H1 (cell line): ENCODE results near the gene VASP. TPM values are rescaled to one million over a fixed set of nuclear protein-coding genes. Genes with fewer than 3 reads are reported as not detected.

ENCODE experiments used
- CTCF ChIA-PET: fragments of 300-600 bp; sonication (Branson Sonifier 250); formaldehyde crosslinking; loops from one replicate; lab custom pipeline; 2021; ENCODE audit not compliant: partially characterized antibody; lab: Charles Lee
- POLR2A ChIA-PET: fragments of 300-600 bp; sonication (Branson Sonifier 250); formaldehyde crosslinking; loops from one replicate; lab custom pipeline; 2021; ENCODE audit warnings: inconsistent platforms; ENCODE audit not compliant: partially characterized antibody; lab: Charles Lee
- DNase-seq, 2 experiments: peaks; one replicate each; pipeline versions ENCODE4 v3.0.0 to v3.0.0-alpha.2; 2010 to 2022; ENCODE audit warnings: low spot score in 2 of 2, low read depth in 1 of 2, mixed read lengths in 1 of 2
- FAIRE-seq: peaks from 2 replicates; lab custom pipeline; 2011; peaks lifted over from hg19 to GRCh38; lab: Jason Lieb, UNC
- H2AFZ ChIP-seq: 2 replicates; pipeline ENCODE4 v1.8.1; 2012; ENCODE audit warnings: low read length, inconsistent platforms
- H2AK5ac ChIP-seq: 2 replicates; pipeline ENCODE4 v1.6.1; 2013; ENCODE audit warnings: low read depth, low read length
- H2BK120ac ChIP-seq: replicated peaks from 2 replicates; pipeline ENCODE3; 2013; ENCODE audit warnings: low read depth, low read length, inconsistent platforms
- H2BK12ac ChIP-seq: 2 replicates; pipeline ENCODE4 v1.6.1; 2013; ENCODE audit warnings: low read depth, low read length
- H2BK15ac ChIP-seq: 2 replicates; pipeline ENCODE4 v1.6.1; 2013; ENCODE audit warnings: low read length
- H2BK20ac ChIP-seq: 2 replicates; pipeline ENCODE4 v1.6.1; 2013; ENCODE audit warnings: low read length
- H2BK5ac ChIP-seq: 2 replicates; pipeline ENCODE4 v1.6.1; 2013; ENCODE audit warnings: low read depth, low read length
- H3K14ac ChIP-seq: 2 replicates; pipeline ENCODE4 v1.6.1; 2013; ENCODE audit warnings: inconsistent platforms; ENCODE audit not compliant: insufficient read length
- H3K18ac ChIP-seq: 2 replicates; pipeline ENCODE4 v1.6.1; 2013; ENCODE audit warnings: low read length; ENCODE audit errors: extremely low read depth
- H3K23ac ChIP-seq: 2 replicates; pipeline ENCODE4 v1.6.1; 2013; ENCODE audit warnings: inconsistent platforms; ENCODE audit not compliant: insufficient read length
- H3K23me2 ChIP-seq: 2 replicates; pipeline ENCODE4 v1.6.1; 2013; ENCODE audit warnings: low read depth, low read length
- H3K27ac ChIP-seq: 2 replicates; pipeline ENCODE4 v1.6.1; 2011; ENCODE audit warnings: low read depth, low read length, inconsistent platforms
- H3K27me3 ChIP-seq, 4 experiments: replicated peaks in 1 of 4; 1 replicate in 1 of 4; 2 replicates in 3 of 4; pipeline versions ENCODE4 v1.6.1 to v1.8.1; 2011 to 2013; ENCODE audit warnings: low read length in 3 of 4, mild to moderate bottlenecking in 3 of 4, inconsistent platforms in 2 of 4, mixed read lengths in 2 of 4, moderate library complexity in 1 of 4; ENCODE audit not compliant: control insufficient read depth in 3 of 4, insufficient read depth in 3 of 4; ENCODE audit errors: extremely low read depth in 1 of 4
- H3K36me3 ChIP-seq, 4 experiments: 2 replicates each; pipeline versions ENCODE4 v1.6.1 to v1.8.1; 2011 to 2013; ENCODE audit warnings: mild to moderate bottlenecking in 4 of 4, low read length in 3 of 4, moderate library complexity in 2 of 4, control low read depth in 1 of 4, inconsistent platforms in 1 of 4; ENCODE audit not compliant: insufficient read depth in 4 of 4, control insufficient read depth in 2 of 4
- H3K4ac ChIP-seq: replicated peaks from 2 replicates; pipeline ENCODE3; 2013; ENCODE audit warnings: low read length, low read depth, mixed read lengths, inconsistent platforms; ENCODE audit not compliant: insufficient read length
- H3K4me1 ChIP-seq, 4 experiments: replicated peaks in 1 of 4; 1 replicate in 1 of 4; 2 replicates in 3 of 4; pipeline versions ENCODE4 v1.6.1 to v1.8.1; 2011 to 2013; ENCODE audit warnings: low read length in 3 of 4, inconsistent platforms in 2 of 4, mixed read lengths in 1 of 4; ENCODE audit not compliant: insufficient read depth in 4 of 4, control insufficient read depth in 3 of 4
- H3K4me2 ChIP-seq, 2 experiments: 2 replicates each; pipeline versions ENCODE4 v1.6.1 to v1.8.1; 2011 to 2013; ENCODE audit warnings: low read depth in 2 of 2, low read length in 2 of 2, control low read depth in 1 of 2, inconsistent platforms in 1 of 2, mild to moderate bottlenecking in 1 of 2; ENCODE audit not compliant: insufficient read depth in 1 of 2
- H3K4me3 ChIP-seq, 4 experiments: fragments of 200-600, 300-600 bp in 1 of 4; sonication (generic), shearing (Covaris generic), sonication (Bioruptor Twin) in 1 of 4; 2 replicates each; pipeline versions ENCODE4 v1.5.1 to v1.8.1; 2011 to 2016; ENCODE audit warnings: low read length in 4 of 4, low read depth in 3 of 4, control low read depth in 2 of 4, inconsistent platforms in 2 of 4, mild to moderate bottlenecking in 2 of 4, mixed read lengths in 1 of 4, moderate library complexity in 1 of 4; ENCODE audit not compliant: insufficient read depth in 2 of 4; ENCODE audit errors: extremely low read depth in 1 of 4
- H3K56ac ChIP-seq: replicated peaks from 2 replicates; pipeline ENCODE3; 2013; ENCODE audit warnings: low read depth, mild to moderate bottlenecking, mixed read lengths, low read length, inconsistent platforms; ENCODE audit not compliant: insufficient read length
- H3K79me1 ChIP-seq: 2 replicates; pipeline ENCODE4 v1.6.1; 2013; ENCODE audit warnings: low read depth, low read length, control low read depth
- H3K79me2 ChIP-seq, 2 experiments: 2 replicates each; pipeline versions ENCODE4 v1.6.1 to v1.8.1; 2012 to 2013; ENCODE audit warnings: low read length in 2 of 2, mild to moderate bottlenecking in 2 of 2, inconsistent platforms in 1 of 2; ENCODE audit not compliant: insufficient read depth in 2 of 2, control insufficient read depth in 1 of 2
- H3K9ac ChIP-seq, 4 experiments: replicated peaks in 1 of 4; 1 replicate in 1 of 4; 2 replicates in 3 of 4; pipeline versions ENCODE4 v1.6.1 to v1.8.1; 2011 to 2013; ENCODE audit warnings: low read depth in 3 of 4, low read length in 3 of 4, control low read depth in 2 of 4, mild to moderate bottlenecking in 2 of 4, moderate library complexity in 2 of 4, inconsistent platforms in 1 of 4; ENCODE audit errors: extremely low read depth in 1 of 4
- H3K9me3 ChIP-seq, 2 experiments: 2 replicates each; pipeline versions ENCODE4 v1.6.1 to v1.8.1; 2012 to 2013; ENCODE audit warnings: mild to moderate bottlenecking in 2 of 2, moderate library complexity in 2 of 2, control low read depth in 1 of 2, inconsistent platforms in 1 of 2, low read depth in 1 of 2, low read length in 1 of 2, mixed read lengths in 1 of 2; ENCODE audit not compliant: insufficient read depth in 2 of 2
- H4K20me1 ChIP-seq, 2 experiments: replicated peaks in 1 of 2; 2 replicates each; pipeline versions ENCODE3 to v1.8.1; 2011 to 2013; ENCODE audit warnings: inconsistent platforms in 2 of 2, low read length in 2 of 2, mild to moderate bottlenecking in 1 of 2; ENCODE audit not compliant: insufficient read depth in 2 of 2, control insufficient read depth in 1 of 2
- H4K5ac ChIP-seq: 2 replicates; pipeline ENCODE4 v1.6.1; 2013; ENCODE audit warnings: low read length, low read depth, mixed read lengths, inconsistent platforms; ENCODE audit not compliant: insufficient read length
- H4K8ac ChIP-seq: 2 replicates; pipeline ENCODE4 v1.8.0; 2013; ENCODE audit warnings: mild to moderate bottlenecking, moderate library complexity, low read length, inconsistent platforms; ENCODE audit not compliant: insufficient read depth; ENCODE audit errors: extremely low read depth
- H4K91ac ChIP-seq: replicated peaks from 2 replicates; pipeline ENCODE3; 2013; ENCODE audit warnings: low read length, mixed read lengths, inconsistent platforms; ENCODE audit not compliant: insufficient read length
- ASH2L ChIP-seq: fragments of 200-600, 300-600 bp; sonication (generic); IDR thresholded peaks from one replicate; pipeline ENCODE4 v1.7.1; 2017; ENCODE audit warnings: low read length
- BACH1 ChIP-seq: IDR thresholded peaks from 2 replicates; pipeline ENCODE4 v1.6.1; 2012; ENCODE audit warnings: low read length, improper control_type of control experiment
- BCL11A ChIP-seq, 2 experiments: IDR thresholded peaks; one replicate each; pipeline ENCODE4 v1.6.1; 2011; ENCODE audit warnings: low read depth in 2 of 2, low read length in 2 of 2, mild to moderate bottlenecking in 2 of 2
- BRCA1 ChIP-seq: IDR thresholded peaks from 2 replicates; pipeline ENCODE4 v1.6.1; 2012; ENCODE audit warnings: low read depth, low read length, improper control_type of control experiment
- CBX8 ChIP-seq: fragments of 300-800, 300-1000 bp; sonication (generic); IDR thresholded peaks from 2 replicates; pipeline ENCODE4 v1.7.1; 2016; ENCODE audit warnings: low read depth, low read length, borderline replicate concordance
- CHD2 ChIP-seq: IDR thresholded peaks from 2 replicates; pipeline ENCODE4 v1.6.1; 2012; ENCODE audit warnings: low read length, improper control_type of control experiment
- GABPA ChIP-seq: IDR thresholded peaks from 2 replicates; pipeline ENCODE4 v1.6.1; 2011; ENCODE audit warnings: mild to moderate bottlenecking, low read length, moderate library complexity, borderline replicate concordance; ENCODE audit not compliant: insufficient read depth
- JUND ChIP-seq: IDR thresholded peaks from 2 replicates; pipeline ENCODE4 v1.6.1; 2011; ENCODE audit warnings: mild to moderate bottlenecking, improper control_type of control experiment, low read length
- MAFK ChIP-seq: IDR thresholded peaks from 2 replicates; pipeline ENCODE4 v1.6.1; 2012; ENCODE audit warnings: low read depth, mild to moderate bottlenecking, improper control_type of control experiment, low read length
- SIN3A ChIP-seq, 2 experiments: IDR thresholded peaks in 1 of 2; conservative IDR thresholded peaks in 1 of 2; 2 replicates each; pipeline ENCODE4 v1.6.1; 2011 to 2012; ENCODE audit warnings: low read length in 2 of 2, improper control_type of control experiment in 1 of 2, low read depth in 1 of 2, mild to moderate bottlenecking in 1 of 2
- SIX5 ChIP-seq: IDR thresholded peaks from 2 replicates; pipeline ENCODE4 v1.6.1; 2011; ENCODE audit warnings: mild to moderate bottlenecking, low read depth, low read length
- TAF1 ChIP-seq: IDR thresholded peaks from 2 replicates; pipeline ENCODE4 v1.6.1; 2011; ENCODE audit warnings: mild to moderate bottlenecking, low read depth, low read length
- TAF7 ChIP-seq: optimal IDR thresholded peaks from 2 replicates; pipeline ENCODE3; 2011; ENCODE audit warnings: low read depth, mild to moderate bottlenecking, inconsistent platforms, low read length, moderate library complexity, borderline replicate concordance
- TEAD4 ChIP-seq: IDR thresholded peaks from 2 replicates; pipeline ENCODE4 v1.6.1; 2012; ENCODE audit warnings: low read depth, low read length, inconsistent platforms, mixed read lengths
- YY1 ChIP-seq: IDR thresholded peaks from 2 replicates; pipeline ENCODE4 v1.6.1; 2011; ENCODE audit warnings: low read depth, mild to moderate bottlenecking, low read length
- WGBS, 2 experiments: shearing (Covaris generic) in 1 of 2; methylation state at CpG; one replicate each; pipeline versions ENCODE4 v1.1.6 to v1.1.7; 2013 to 2015; ENCODE audit warnings: low lambda C conversion rate in 2 of 2, mixed read lengths in 2 of 2, inconsistent platforms in 1 of 2, low coverage in 1 of 2, missing lambda C conversion rate in 1 of 2; ENCODE audit not compliant: insufficient replicate concordance in 2 of 2, insufficient coverage in 1 of 2, insufficient read length in 1 of 2; ENCODE audit errors: extremely low coverage in 1 of 2, missing lambda C conversion rate in 1 of 2; 5-methylcytosine and 5-hydroxymethylcytosine counted together
- polyA plus RNA-seq, 7 experiments: library from polyadenylated mRNA; depleted of rRNA in 3 of 7; stranded (reverse) in 5 of 7; unstranded in 2 of 7; fragments of >200 nt in 5 of 7; fragments of 200-250 nt in 2 of 7; gene quantifications; 1 replicate in 5 of 7; 2 replicates in 1 of 7; 4 replicates in 1 of 7; pipeline versions ENCODE4 v1.2.1 to v1.2.3, GENCODE V29; 2011 to 2013; ENCODE audit warnings: missing spikeins in 2 of 7, mixed read lengths in 2 of 7
- total RNA-seq: library from RNA; stranded (reverse); fragmentation: NEBNext Ultra II Directional; extraction: Animal tissue kit (Norgen Biotek cat#: 25700); gene quantifications from 2 replicates; pipeline ENCODE4 v1.2.1, GENCODE V29; 2021

The VASP gene
- total and polyA plus RNA-seq, 2 of the 8 experiments (the other 6 are each of a cell fraction or from before 2014, with no cell fraction given) = 89.7 to 135 TPM

GRCh38 chr19:45473367-45473681 is 34.0 kb upstream of the VASP start:
- H3K14ac ChIP-seq = no peak overlapping the region
- POLR2A ChIA-PET = interaction anchor here (1.8 to 2.1 kb wide), 2 partner anchors 21 to 34 kb away, joined by 5 to 10 read pairs; no protein-coding TSS in a partner anchor
- WGBS, 2 experiments = 56% methylated on average over 2 of the region's 5 CpGs; no CpG with 5 or more reads in 1 of the 2 experiments
- no peak for TF ChIP-seq ASH2L
- TF ChIP-seq CHD2 = no peak
- TF ChIP-seq MAFK = no peak
- TF ChIP-seq GABPA = no peak
- no peak for TF ChIP-seq SIN3A (conservative IDR thresholded peaks at IDR 0.05 in 1 of 2, IDR thresholded peaks at IDR 0.05 in 1 of 2; ENCODE audit: low read depth in 1 of 2, low read length in 2 of 2)
- TF ChIP-seq BACH1 = no peak
- no peak for TF ChIP-seq TEAD4
- TF ChIP-seq TAF1 = no peak
- TF ChIP-seq CBX8 = no peak
- TF ChIP-seq BCL11A (IDR thresholded peaks at IDR 0.05; ENCODE audit: low read depth in 2 of 2, low read length in 2 of 2) = no peak
- TF ChIP-seq YY1 = no peak
- no peak for TF ChIP-seq JUND
- TF ChIP-seq TAF7 = no peak
- TF ChIP-seq SIX5 = no peak
- TF ChIP-seq BRCA1 = no peak

More at GRCh38 chr19:45473367-45473681, 34.0 kb upstream of the VASP start:
- H4K91ac ChIP-seq = no peak overlapping the region
- H3K9me3 ChIP-seq = no peaks in the 10 kb centered on the region
- no peak overlapping the region for H2BK15ac ChIP-seq
- no peak overlapping the region for H2AFZ ChIP-seq
- H3K27me3 ChIP-seq = peaks cover 0 to 17% (median 13%) of the 10 kb centered on the region in 4 experiments; a peak in 4 of 7 replicates
- H3K23me2 ChIP-seq = peaks cover 18% of the 10 kb centered on the region
- no peaks in the 10 kb centered on the region for H3K79me2 ChIP-seq
- H3K56ac ChIP-seq = no peak overlapping the region
- H3K27ac ChIP-seq = no peak overlapping the region
- H3K4ac ChIP-seq = no peak overlapping the region
- no peak for FAIRE-seq
- H3K4me1 ChIP-seq = peaks cover 5 to 16% (median 13%) of the 10 kb centered on the region in 4 experiments
- no peaks in the 10 kb centered on the region for H3K79me1 ChIP-seq
- H3K4me3 ChIP-seq = no peak overlapping the region
- no peak overlapping the region for H2BK12ac ChIP-seq
- H2BK20ac ChIP-seq = no peak overlapping the region
- H4K5ac ChIP-seq = no peak overlapping the region
- no peak overlapping the region for H2BK120ac ChIP-seq
- H3K9ac ChIP-seq = no peak overlapping the region
- no peaks in the 10 kb centered on the region for H3K36me3 ChIP-seq
- no peak overlapping the region for H3K18ac ChIP-seq
- no peak overlapping the region for H4K8ac ChIP-seq
- no peak overlapping the region for H3K23ac ChIP-seq
- no peak for DNase-seq
- CTCF ChIA-PET = interaction anchor here (1.3 to 32.9 kb wide), 6 partner anchors 12 to 40 kb away, joined by 3 to 760 read pairs (median 9); partner anchors contain the start of gene ERCC1
- H2BK5ac ChIP-seq = no peak overlapping the region
- H2AK5ac ChIP-seq = no peak overlapping the region
- H4K20me1 ChIP-seq = no peaks in the 10 kb centered on the region
- H3K4me2 ChIP-seq = peak overlapping the region; percentile 52 to 62; a peak in 3 of 4 replicates
